ENCODE data around the gene CALCOCO1. TPM values are rescaled to one million over a fixed set of nuclear protein-coding genes. Genes with fewer than 3 reads are reported as not detected.

The CALCOCO1 gene
- total and polyA plus RNA-seq, 12 donors = 48.0 to 187 (median 122) TPM

DNA sequence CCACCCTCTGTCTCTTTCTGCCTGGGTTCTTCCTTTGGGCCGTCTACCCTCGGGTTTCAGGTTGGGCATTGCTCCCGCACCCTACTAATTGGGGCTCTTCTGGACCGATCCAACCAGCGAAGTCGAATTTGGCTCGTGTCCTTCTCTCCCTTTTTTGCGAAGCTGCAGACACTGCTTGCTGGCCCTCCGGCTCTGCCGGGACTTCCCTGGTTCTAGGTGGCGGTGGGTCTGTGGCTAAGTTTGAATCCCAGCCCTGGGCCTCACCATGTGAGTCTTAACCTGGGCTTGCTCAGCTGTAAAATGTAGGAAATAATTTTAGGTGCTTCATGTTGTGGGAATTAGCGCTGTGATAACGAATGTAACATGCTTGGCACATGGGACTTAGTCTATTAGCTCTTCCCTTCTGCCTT is 24.9 kb upstream of the CALCOCO1 start:
- no peak for DNase-seq
- 61 to 76% (median 66%) methylated on average over 13 of the region's 13 CpGs for WGBS, 4 donors
- peaks cover 34% of the 10 kb centered on the region for H3K27me3 ChIP-seq
- H3K36me3 ChIP-seq (replicated peaks in 1 of 2) = no peaks in the 10 kb centered on the region
- H3K27ac ChIP-seq = no peak overlapping the region
- intact Hi-C loops (cut with DNase I) = no loop called here
- H3K4me1 ChIP-seq (replicated peaks in 1 of 2) = peaks cover 11 to 17% of the 10 kb centered on the region in 2 donors
- TF ChIP-seq POLR2A (IDR thresholded peaks at IDR 0.05) = no peak
- TF ChIP-seq, protein P1, sequence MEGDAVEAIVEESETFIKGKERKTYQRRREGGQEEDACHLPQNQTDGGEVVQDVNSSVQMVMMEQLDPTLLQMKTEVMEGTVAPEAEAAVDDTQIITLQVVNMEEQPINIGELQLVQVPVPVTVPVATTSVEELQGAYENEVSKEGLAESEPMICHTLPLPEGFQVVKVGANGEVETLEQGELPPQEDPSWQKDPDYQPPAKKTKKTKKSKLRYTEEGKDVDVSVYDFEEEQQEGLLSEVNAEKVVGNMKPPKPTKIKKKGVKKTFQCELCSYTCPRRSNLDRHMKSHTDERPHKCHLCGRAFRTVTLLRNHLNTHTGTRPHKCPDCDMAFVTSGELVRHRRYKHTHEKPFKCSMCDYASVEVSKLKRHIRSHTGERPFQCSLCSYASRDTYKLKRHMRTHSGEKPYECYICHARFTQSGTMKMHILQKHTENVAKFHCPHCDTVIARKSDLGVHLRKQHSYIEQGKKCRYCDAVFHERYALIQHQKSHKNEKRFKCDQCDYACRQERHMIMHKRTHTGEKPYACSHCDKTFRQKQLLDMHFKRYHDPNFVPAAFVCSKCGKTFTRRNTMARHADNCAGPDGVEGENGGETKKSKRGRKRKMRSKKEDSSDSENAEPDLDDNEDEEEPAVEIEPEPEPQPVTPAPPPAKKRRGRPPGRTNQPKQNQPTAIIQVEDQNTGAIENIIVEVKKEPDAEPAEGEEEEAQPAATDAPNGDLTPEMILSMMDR (IDR thresholded peaks at IDR 0.05) = no peak
- H3K9me3 ChIP-seq (replicated peaks in 1 of 3) = no peaks in the 10 kb centered on the region
- peak overlapping the region in 1 of 4 donors; percentile 59 for H3K4me3 ChIP-seq

DNA sequence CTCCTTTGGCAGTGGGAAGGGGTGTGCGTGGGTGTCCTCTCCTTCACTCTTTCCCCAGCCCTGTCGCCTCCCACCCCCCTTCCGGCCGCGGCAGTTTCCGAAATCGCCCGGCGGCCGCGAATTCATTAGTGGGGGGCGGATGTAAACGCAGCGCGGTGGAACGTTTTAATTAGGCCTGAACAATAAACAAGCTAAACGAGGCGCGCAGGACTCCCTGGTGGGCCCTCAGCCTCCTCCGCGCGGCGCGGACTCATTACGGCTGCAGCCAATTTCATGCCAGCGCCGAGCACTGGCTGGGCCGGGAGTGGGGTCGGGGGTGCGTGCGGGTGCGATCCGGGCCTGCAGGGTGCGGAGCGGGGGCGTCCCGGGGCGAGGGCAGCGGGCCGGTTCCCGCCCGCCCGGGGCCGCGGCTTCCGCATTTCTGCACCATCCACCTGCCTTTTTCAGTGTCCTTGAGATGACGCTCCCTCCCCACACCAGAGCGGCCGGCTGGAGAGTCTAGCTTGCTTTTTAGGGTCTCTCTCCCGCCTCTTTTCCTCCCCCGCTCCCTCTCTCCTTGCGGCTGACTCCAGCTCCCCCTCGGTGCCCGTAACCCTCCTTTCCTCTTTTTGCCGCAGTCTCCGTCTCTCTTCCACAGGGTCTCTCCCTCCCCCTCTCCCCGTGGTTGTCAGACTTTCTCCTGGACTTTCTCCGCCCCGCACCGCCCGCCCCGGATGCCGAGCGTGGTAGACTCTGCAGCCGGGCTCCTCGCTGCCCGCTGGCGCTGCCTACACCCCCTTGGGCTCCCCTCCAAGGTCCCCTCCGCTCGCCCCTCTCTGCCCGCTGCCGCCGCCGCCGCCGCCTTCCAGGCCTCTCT is 24.3 kb upstream of the CALCOCO1 start, which contains the start of gene CISTR:
Gene CISTR (minus strand): TSS at position 644 of the 856 bp plus-strand sequence.
- intact Hi-C loops (cut with DNase I) = no loop called here
- Histone ChIP-seq H3K9me3 (replicated peaks in 1 of 3) (no peaks in the 10 kb centered on the region), H3K27ac (no peak within 1 kb of the TSS), H3K36me3 (replicated peaks in 1 of 2) (no peaks in the 10 kb centered on the region), H3K4me1 (replicated peaks in 1 of 2) (peaks cover 11 to 16% of the 10 kb centered on the region in 2 donors), H3K27me3 (peaks cover 34% of the 10 kb centered on the region), H3K4me3 (peak within 1 kb of the TSS in 2 of 4 donors; percentile 5 to 59)
- 4 to 11% (median 5%) methylated on average over 32 to 76 of the region's 76 CpGs for WGBS, 4 donors
- no peak for TF ChIP-seq POLR2A (IDR thresholded peaks at IDR 0.05)
- TF ChIP-seq, protein P1 (IDR thresholded peaks at IDR 0.05) = no peak
- DNase-seq = peak in 1 of 7 donors; percentile 27

DNA sequence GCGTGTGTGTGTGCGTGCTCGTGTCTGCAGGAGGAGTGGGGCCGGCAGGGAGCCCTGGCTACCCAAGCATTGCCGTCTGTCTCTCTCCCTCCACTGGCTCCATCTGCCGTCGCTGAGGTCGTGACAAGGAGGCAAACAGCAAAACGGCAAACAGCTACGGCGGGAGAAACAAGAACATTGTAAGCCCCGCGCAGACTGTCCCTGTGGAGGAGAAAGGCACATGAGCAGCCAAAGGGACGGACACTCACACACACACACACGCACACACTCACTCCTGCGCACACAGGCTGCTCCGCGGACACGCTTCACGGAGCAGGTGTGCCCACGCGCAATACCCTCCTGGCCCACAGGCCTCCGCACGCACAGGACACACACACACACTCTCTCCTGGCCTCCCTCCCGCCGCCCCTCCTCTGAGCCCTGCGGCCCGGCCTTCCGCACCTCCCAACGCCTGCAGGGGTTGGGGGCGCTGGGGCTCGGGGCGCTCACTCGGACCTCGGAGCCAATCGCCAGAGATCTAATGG is 23.6 kb upstream of the CALCOCO1 start:
- Histone ChIP-seq H3K4me3 (peak overlapping the region in 2 of 4 donors; percentile 5 to 59), H3K36me3 (replicated peaks in 1 of 2) (no peaks in the 10 kb centered on the region), H3K27me3 (peaks cover 34% of the 10 kb centered on the region), H3K4me1 (replicated peaks in 1 of 2) (peaks cover 11 to 16% of the 10 kb centered on the region in 2 donors), H3K9me3 (replicated peaks in 1 of 3) (no peaks in the 10 kb centered on the region), H3K27ac (no peak overlapping the region)
- TF ChIP-seq, protein P1 (IDR thresholded peaks at IDR 0.05) = no peak
- no peak for TF ChIP-seq POLR2A (IDR thresholded peaks at IDR 0.05)
- 4 to 10% (median 6%) methylated on average over 20 to 36 of the region's 36 CpGs for WGBS, 4 donors
- intact Hi-C loops (cut with DNase I) = no loop called here
- peak in 3 of 7 donors; percentile 21 to 45 (median 25) for DNase-seq

DNA sequence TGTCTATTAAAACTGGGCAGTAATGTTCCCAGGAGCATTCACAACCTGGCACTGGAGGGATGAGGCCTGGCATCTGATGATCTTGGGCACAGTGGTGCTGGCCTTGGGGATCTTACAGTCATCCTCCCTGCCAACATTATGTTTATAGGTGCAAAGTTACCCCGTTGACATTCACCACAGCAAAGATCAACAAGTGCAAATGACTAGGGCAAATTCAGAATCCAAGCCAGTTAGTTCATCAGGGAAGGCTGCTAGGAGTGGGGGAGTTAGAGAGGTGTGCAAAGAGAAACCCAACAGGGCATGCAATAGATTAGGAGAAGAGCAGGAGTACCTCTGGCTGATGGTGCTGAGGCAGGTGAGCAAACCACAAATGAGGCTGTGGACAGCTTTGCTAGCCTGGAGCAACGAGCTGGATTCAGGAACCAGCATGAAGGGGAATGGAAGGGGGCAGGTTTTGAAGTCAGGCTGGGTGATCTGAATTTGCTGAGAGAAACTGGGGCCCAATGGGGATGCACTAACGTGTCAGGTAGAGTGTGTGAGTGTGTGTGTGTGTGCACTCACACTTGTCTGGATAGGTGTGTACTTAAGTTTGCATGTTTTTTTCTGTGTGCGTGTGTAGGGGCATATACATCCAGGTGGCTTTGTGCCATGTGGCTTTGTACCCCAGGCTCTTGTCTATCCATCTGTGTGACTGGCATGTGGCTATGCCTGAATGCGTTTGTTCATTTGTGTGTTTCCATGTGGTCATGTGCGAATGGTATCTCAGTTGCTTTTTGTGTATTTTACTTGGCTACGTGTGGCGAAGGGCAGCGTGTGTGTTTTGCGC is 22.9 kb upstream of the CALCOCO1 start:
- Histone ChIP-seq H3K27me3 (peaks cover 34% of the 10 kb centered on the region), H3K27ac (no peak overlapping the region), H3K9me3 (replicated peaks in 1 of 3) (no peaks in the 10 kb centered on the region), H3K36me3 (replicated peaks in 1 of 2) (no peaks in the 10 kb centered on the region), H3K4me3 (peak overlapping the region in 1 of 4 donors; percentile 5), H3K4me1 (replicated peaks in 1 of 2) (peaks cover 11 to 16% of the 10 kb centered on the region in 2 donors)
- intact Hi-C loops (cut with DNase I) = loop anchor here in 1 of 2 donors (10.0 kb wide), 1 partner anchor 205 kb away; no protein-coding TSS in a partner anchor
- no peak for DNase-seq
- no peak for TF ChIP-seq POLR2A (IDR thresholded peaks at IDR 0.05)
- TF ChIP-seq, protein P1 (IDR thresholded peaks at IDR 0.05) = no peak
- 35 to 51% (median 47%) methylated on average over 10 of the region's 10 CpGs for WGBS, 4 donors

Measured in adrenal gland (tissue), 12 donors.